NCI-H187 treated with DMSO at 0.1 percent for 48 hours (cell line): ENCODE data around the gene BLCAP.
"Not testable (repeated sequence)": the region's sequence is repeated elsewhere in the genome, so short reads cannot be mapped to it uniquely, and the experiment has no call there.

Experiments
- DNase-seq: peaks from one replicate; lab custom pipeline; 2025; lab: John Stamatoyannopoulos, UW

Gene BLCAP

DNA sequence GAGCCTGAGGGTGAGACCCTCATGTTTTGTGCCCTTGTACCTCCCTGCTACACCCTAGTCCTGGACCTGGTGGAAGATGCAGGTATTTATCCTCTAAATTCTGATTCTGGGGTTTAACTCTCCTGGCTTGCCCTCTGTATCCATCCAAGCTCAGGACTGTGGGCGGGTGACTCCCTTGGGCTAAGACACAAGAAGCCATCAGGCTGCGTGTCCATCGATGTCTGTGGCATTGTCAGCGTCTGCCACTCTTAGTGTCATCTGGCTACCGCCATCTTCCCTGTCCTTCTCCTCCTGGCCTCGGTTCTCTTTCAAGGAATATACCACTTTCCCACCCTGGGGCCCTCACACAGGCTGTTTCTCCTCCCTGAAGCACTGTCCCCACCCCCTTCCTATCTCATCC lies 28.9 kb upstream of the BLCAP start:
- DNase-seq = no peak

DNA sequence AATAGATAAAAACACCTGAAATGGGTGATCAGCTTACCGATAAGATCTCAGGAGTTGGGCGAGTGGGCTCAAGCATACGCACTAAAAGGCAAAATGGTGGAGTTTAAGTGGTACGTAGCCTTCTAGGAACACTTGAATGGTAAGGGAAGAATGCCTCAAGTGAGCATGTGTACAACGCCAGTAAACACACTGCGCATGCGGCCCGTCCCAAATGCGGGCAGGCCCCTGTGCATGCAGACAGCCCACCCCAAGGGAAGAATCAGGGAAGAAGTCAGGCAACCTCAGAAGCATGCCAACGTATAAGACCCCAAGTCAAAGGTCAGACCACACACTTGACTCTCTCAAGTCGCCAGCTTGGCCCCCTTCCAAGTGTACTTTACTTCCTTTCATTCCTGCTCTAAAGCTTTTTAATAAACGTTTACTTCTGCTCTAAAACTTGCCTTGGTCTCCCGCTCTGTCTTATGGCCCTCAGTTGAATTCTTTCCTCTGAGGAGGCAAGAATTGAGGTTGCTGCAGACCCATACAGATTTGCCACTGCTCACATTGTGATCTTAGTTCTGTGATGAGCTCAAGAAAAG lies 27.1 kb upstream of the BLCAP start:
- DNase-seq = not testable (repeated sequence)

GRCh38 chr20:37552415-37552814 lies 24.7 kb upstream of the BLCAP start:
- DNase-seq = no peak

DNA sequence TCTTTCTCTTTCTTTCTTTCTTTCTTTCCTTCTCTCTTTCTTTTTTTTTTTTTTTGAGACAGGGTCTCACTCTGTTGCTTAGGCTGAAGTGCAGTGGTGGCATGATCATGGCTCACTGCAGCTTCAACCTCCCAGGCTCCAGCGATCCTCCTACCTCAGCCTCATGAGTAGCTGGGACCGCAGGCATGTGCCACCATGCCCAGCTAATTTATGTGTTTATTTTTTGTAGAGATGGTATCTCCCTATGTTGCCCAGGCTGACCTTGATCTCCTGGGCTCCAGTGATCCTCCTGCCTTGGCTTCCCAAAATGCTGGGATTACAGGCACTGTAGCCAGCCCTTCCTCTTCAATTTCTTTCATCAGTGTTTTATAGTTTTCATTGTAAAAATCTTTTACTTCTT lies 24.0 kb upstream of the BLCAP start:
- DNase-seq = not testable (repeated sequence)

DNA sequence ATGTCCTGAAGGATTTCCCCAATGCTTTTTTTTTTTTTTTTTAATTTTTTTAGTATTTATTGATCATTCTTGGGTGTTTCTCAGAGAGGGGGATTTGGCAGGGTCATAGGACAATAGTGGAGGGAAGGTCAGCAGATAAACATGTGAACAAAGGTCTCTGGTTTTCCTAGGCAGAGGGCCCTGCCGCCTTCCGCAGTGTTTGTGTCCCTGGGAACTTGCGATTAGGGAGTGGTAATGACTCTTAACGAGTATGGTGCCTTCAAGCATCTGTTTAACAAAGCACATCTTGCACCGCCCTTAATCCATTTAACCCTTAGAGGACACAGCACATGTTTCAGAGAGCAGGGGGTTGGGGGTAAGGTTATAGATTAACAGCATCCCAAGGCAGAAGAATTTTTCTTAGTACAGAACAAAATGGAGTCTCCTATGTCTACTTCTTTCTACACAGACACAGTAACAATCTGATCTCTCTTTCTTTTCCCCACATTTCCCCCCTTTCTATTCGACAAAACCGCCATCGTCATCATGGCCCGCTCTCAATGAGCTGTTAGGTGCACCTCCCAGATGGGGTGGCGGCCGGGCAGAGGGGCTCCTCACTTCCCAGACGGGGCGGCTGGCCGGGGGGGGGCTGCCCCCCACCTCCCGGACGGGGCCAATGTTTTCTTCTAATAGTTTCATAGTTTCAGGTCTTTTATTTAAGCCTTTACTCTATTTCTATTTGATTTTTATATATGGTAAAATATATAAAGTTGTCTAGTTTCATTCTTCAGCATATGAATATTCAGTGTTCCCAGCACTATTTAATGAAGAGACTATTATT lies 22.6 kb upstream of the BLCAP start:
- not testable (repeated sequence) for DNase-seq

GRCh38 chr20:37547912-37548311 lies 20.2 kb upstream of the BLCAP start:
- DNase-seq = no peak

DNA sequence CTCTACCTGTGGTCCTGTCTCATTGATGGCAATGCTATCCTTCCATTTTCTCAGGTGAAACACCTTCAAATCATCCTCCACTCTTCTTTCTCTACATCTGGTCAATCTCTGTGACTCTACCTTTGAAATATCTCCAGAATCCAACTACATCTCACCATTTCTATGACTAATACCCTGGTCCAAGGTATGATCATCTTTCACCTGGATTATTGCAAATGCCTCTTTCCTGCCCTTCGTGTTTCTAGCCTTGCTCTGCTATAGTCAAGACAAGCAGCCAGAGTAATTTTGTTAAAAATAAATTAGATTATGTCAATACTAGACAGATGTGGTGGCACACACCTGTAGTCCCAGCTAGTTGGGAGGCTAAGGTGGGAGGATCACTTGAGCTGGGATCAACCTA lies 17.8 kb upstream of the BLCAP start:
- DNase-seq = no peak

DNA sequence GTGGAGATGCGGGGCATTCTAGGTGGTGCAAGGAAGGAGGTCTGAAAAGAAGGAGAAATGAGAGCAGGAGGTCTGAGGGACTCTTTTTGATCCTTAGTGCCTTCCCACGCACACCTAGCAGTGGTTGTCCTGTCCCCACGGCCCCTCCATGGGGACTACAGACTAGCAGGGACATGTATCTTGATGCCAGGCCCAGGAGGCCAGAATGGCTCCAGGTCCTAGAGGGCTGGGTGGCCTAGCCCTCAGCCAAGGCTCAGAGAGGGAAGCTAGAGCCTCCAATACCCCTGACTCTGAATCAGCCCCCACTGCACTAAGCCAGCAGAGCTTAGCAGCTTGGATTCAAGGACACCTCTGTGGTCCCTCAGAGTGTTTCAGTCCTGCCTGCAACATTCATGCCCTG lies 16.7 kb upstream of the BLCAP start:
- DNase-seq = no peak

- no peak for DNase-seq
Observed at GRCh38 chr20:37543828-37544227, 16.2 kb upstream of the BLCAP start.

- no peak for DNase-seq
Observed at GRCh38 chr20:37542281-37542680, 14.6 kb upstream of the BLCAP start.

GRCh38 chr20:37541326-37541725 lies 13.7 kb upstream of the BLCAP start:
- no peak for DNase-seq

- not testable (repeated sequence) for DNase-seq
Observed at GRCh38 chr20:37540838-37541237, 13.2 kb upstream of the BLCAP start.

DNA sequence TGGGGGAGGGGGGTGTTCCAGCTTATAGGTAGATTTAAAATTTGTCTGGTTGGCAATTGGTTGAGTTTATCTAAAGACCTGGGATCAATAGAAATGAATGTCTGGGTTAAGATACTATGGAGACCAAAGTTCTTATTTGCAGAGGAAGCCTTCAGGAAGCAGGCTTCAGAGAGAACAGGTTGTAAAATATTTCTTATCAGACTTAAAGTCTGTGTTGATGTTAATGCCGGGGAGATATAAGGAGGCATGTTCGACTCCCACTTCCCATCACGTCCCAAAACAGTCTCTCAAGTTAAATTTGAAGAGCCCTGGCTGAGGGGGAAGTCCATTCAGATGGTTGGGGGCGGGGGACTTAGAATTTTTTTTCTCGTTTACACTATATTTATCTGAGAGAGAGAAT lies 12.3 kb upstream of the BLCAP start:
- DNase-seq = no peak

GRCh38 chr20:37539424-37539823 lies 11.7 kb upstream of the BLCAP start:
- no peak for DNase-seq

- DNase-seq = no peak
Observed at GRCh38 chr20:37538003-37538402, 10.3 kb upstream of the BLCAP start.

DNA sequence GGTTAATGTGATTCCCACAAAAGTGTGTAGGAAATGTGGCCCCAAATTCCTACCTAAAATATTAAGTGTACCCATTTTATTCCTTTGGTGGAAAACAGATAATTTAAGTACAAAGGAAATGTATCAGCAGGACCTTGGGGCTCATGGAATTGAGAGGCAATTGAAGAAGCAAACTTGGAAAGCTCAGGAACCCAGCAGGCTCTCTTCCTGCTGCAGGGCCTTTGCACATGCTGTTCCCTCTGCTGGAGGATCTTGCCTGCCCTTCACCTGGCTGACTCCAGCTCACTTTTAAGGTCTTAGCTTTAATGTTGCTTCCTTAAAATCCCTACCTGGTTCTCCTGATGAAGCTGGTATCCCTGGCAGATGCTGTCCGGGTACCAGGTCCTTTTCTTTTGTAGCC lies 9.8 kb upstream of the BLCAP start:
- DNase-seq = no peak

- no peak for DNase-seq
Observed at GRCh38 chr20:37535443-37536132, 7.9 kb upstream of the BLCAP start.

- peak; percentile 32 for DNase-seq
Observed at GRCh38 chr20:37534401-37535157, 6.9 kb upstream of the BLCAP start.

- no peak for DNase-seq
Observed at GRCh38 chr20:37533154-37533715, 5.6 kb upstream of the BLCAP start.

DNA sequence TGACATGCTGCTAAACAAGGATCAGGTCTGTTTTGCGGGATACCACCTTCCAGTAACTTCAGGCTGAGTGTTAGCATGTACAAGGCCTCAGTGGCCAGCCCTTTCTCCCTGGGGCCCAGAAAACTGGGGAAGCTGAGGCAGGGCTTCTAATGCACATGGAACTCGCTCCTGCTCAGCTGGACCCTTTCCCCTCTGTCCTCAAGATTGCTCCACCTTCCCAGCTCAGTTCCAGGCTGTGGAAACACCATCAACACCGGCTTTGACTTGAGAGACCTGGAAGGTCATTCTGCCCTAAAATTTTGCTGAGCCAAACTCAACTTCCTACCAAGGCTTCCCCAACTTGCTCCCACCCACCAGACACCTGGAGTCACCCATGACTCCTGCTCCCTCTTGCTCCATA lies 4.2 kb upstream of the BLCAP start:
- DNase-seq = no peak

- DNase-seq = no peak
Observed at GRCh38 chr20:37530696-37531095, 3.0 kb upstream of the BLCAP start.

DNA sequence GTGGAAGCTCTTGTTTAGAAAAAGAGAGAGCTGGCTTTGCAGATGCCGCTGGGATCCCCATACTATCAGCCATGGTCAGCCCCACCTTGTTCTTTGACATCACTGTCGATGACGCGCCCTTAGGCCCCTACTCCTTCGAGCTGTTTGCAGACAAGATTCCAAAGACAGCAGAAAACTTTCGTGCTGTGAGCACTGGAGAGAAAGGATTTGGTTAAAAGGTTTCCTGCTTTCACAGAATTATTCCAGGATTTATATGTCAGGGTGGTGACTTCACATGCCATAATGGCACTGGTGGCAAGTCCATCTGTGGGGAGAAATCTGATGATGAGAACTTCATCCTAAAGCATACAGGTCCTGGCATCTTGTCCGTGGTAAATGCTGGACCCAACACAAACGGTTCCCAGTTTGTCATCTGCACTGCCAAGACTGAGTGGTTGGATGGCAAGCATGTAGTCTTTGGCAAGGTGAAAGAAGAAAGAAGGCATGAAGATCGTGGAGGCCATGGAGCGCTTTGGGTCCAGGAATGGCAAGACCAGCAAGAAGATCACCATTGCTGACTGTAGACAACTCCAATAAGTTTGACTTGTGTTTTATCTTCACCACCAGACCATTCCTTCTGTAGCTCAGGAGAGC lies 2.4 kb upstream of the BLCAP start:
- DNase-seq = no peak
